Umbilical cord (tissue), 2 donors: Measurements from ENCODE around the gene STXBP2. TPM values are rescaled to one million over a fixed set of nuclear protein-coding genes. Genes with fewer than 3 reads are reported as not detected.

Experiments
- DNase-seq: peaks from one replicate; pipeline ENCODE4 v3.0.0-alpha.2; 2015; ENCODE audit warnings: low spot score
- total RNA-seq: library from RNA; depleted of rRNA; stranded (reverse); fragments of >200 nt; gene quantifications from one replicate; pipeline ENCODE4 v1.2.3, GENCODE V29; 2014; ENCODE audit warnings: low replicate concordance; ENCODE audit not compliant: insufficient read depth

STXBP2 gene
- total RNA-seq, 1 donor from 2014 or later: 8.4 TPM

GRCh38 chr19:7612282-7613274 lies 24.3 kb upstream of the STXBP2 start:
- no peak for DNase-seq

GRCh38 chr19:7614859-7615741 lies 21.8 kb upstream of the STXBP2 start:
- DNase-seq: no peak

GRCh38 chr19:7617172-7617571 lies 19.7 kb upstream of the STXBP2 start:
- no peak for DNase-seq

GRCh38 chr19:7617735-7618134 lies 19.2 kb upstream of the STXBP2 start:
- no peak for DNase-seq

GRCh38 chr19:7618348-7618747 lies 18.6 kb upstream of the STXBP2 start:
- DNase-seq: peak; percentile 82

GRCh38 chr19:7618771-7619510 lies 18.0 kb upstream of the STXBP2 start:
- DNase-seq: peak; percentile 88

GRCh38 chr19:7619671-7620441 lies 17.1 kb upstream of the STXBP2 start:
- no peak for DNase-seq

GRCh38 chr19:7620442-7621412 lies 16.2 kb upstream of the STXBP2 start:
- no peak for DNase-seq

GRCh38 chr19:7622933-7623685 lies 13.8 kb upstream of the STXBP2 start:
- no peak for DNase-seq

GRCh38 chr19:7623725-7624603 lies 12.9 kb upstream of the STXBP2 start:
- no peak for DNase-seq

- DNase-seq: no peak
Observed at GRCh38 chr19:7624810-7625209, 12.1 kb upstream of the STXBP2 start.

GRCh38 chr19:7625763-7626372 lies 11.0 kb upstream of the STXBP2 start:
- DNase-seq: no peak

- DNase-seq: no peak
Observed at GRCh38 chr19:7627166-7627565, 9.7 kb upstream of the STXBP2 start.

- no peak for DNase-seq
Observed at GRCh38 chr19:7628589-7629311, 8.2 kb upstream of the STXBP2 start.

GRCh38 chr19:7629347-7630054 lies 7.4 kb upstream of the STXBP2 start, which contains the start of the genes PET100 and XAB2:
Gene PET100, plus strand, starts transcription at chr19:7629793. Its CDS starts 41 bp downstream, at chr19:7629834.
Gene XAB2, minus strand, starts transcription at chr19:7629545. Its CDS starts 18 bp downstream, at chr19:7629527.
- peak; percentile 99 for DNase-seq

GRCh38 chr19:7631577-7631976 lies 5.3 kb upstream of the STXBP2 start:
- no peak for DNase-seq
